HepG2 (cell line): ENCODE measurements around the gene TFAP2D.

Experiments used
- TF ChIP-seq, protein P1 (sequence below): sonication (generic); formaldehyde crosslinking; IDR thresholded peaks from 2 replicates; pipeline ENCODE4 v1.8.1; 2023; ENCODE audit warnings: missing genetic modification reagents, inconsistent platforms, borderline replicate concordance
- TF ChIP-seq, protein P2 (sequence below), 2 experiments: fragments of 450-650 bp in 1 of 2; sonication (generic) in 1 of 2; formaldehyde crosslinking in 1 of 2; IDR thresholded peaks; 2 replicates each; pipeline versions ENCODE4 v1.6.1 to v1.8.0; 2016 to 2022; ENCODE audit warnings: antibody characterized with exemption in 1 of 2, mild to moderate bottlenecking in 1 of 2, missing genetic modification reagents in 1 of 2

DNA sequence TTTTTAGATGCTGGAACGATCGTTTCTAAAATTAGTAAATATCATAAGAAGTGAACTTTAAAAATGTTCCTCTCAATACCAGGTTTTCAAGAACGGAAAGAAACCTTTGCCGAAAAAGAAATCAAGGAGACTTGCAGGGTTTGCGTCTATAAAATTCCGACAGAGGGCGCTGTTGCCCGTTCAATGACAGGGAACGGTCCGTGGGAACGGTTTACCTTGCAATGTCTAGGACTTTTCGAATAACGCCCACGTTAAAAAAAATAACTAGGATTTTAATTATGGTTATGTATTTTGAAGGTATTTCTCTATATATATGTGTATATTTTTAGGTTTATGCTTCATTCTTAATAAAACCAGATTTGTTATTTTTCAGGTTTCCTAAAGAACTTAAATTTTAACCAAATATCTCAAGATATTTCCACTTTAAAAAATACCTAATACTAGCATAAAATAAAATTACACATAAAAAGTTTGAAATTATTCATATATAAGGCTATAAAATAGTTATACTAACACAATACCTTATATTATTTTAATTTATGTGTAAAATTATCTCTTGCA, 102.9 kb downstream of the TFAP2D start:
- TF ChIP-seq, protein P1, sequence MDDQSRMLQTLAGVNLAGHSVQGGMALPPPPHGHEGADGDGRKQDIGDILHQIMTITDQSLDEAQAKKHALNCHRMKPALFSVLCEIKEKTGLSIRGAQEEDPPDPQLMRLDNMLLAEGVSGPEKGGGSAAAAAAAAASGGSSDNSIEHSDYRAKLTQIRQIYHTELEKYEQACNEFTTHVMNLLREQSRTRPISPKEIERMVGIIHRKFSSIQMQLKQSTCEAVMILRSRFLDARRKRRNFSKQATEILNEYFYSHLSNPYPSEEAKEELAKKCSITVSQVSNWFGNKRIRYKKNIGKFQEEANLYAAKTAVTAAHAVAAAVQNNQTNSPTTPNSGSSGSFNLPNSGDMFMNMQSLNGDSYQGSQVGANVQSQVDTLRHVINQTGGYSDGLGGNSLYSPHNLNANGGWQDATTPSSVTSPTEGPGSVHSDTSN (CRISPR knock-in tag): no peak
- TF ChIP-seq, protein P2, sequence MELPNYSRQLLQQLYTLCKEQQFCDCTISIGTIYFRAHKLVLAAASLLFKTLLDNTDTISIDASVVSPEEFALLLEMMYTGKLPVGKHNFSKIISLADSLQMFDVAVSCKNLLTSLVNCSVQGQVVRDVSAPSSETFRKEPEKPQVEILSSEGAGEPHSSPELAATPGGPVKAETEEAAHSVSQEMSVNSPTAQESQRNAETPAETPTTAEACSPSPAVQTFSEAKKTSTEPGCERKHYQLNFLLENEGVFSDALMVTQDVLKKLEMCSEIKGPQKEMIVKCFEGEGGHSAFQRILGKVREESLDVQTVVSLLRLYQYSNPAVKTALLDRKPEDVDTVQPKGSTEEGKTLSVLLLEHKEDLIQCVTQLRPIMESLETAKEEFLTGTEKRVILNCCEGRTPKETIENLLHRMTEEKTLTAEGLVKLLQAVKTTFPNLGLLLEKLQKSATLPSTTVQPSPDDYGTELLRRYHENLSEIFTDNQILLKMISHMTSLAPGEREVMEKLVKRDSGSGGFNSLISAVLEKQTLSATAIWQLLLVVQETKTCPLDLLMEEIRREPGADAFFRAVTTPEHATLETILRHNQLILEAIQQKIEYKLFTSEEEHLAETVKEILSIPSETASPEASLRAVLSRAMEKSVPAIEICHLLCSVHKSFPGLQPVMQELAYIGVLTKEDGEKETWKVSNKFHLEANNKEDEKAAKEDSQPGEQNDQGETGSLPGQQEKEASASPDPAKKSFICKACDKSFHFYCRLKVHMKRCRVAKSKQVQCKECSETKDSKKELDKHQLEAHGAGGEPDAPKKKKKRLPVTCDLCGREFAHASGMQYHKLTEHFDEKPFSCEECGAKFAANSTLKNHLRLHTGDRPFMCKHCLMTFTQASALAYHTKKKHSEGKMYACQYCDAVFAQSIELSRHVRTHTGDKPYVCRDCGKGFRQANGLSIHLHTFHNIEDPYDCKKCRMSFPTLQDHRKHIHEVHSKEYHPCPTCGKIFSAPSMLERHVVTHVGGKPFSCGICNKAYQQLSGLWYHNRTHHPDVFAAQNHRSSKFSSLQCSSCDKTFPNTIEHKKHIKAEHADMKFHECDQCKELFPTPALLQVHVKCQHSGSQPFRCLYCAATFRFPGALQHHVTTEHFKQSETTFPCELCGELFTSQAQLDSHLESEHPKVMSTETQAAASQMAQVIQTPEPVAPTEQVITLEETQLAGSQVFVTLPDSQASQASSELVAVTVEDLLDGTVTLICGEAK (IDR thresholded peaks at IDR 0.05): no peak
- TF ChIP-seq, protein P2 (CRISPR knock-in tag; IDR thresholded peaks at IDR 0.05): no peak
